Ishikawa (cell line): Measurements from ENCODE around the gene NAP1L1.

ENCODE experiments used
- CEBPB ChIP-seq: IDR thresholded peaks from 2 replicates; pipeline ENCODE4 v1.6.1; 2012
- CREB1 ChIP-seq: IDR thresholded peaks from 2 replicates; pipeline ENCODE4 v1.6.1; 2012; ENCODE audit warnings: low read depth
- EGR1 ChIP-seq: IDR thresholded peaks from 2 replicates; pipeline ENCODE4 v1.6.1; 2012
- EP300 ChIP-seq: IDR thresholded peaks from 2 replicates; pipeline ENCODE4 v1.6.1; 2012; ENCODE audit warnings: borderline replicate concordance
- FOXM1 ChIP-seq: IDR thresholded peaks from 2 replicates; pipeline ENCODE4 v1.6.1; 2012; ENCODE audit warnings: low read depth, borderline replicate concordance
- NFIC ChIP-seq: IDR thresholded peaks from 2 replicates; pipeline ENCODE4 v1.6.1; 2012
- RAD21 ChIP-seq: IDR thresholded peaks from 2 replicates; pipeline ENCODE4 v1.6.1; 2012; ENCODE audit warnings: low read depth
- TAF1 ChIP-seq: IDR thresholded peaks from 2 replicates; pipeline ENCODE4 v1.6.1; 2012; ENCODE audit warnings: low read depth, mild to moderate bottlenecking
- TCF12 ChIP-seq: IDR thresholded peaks from 2 replicates; pipeline ENCODE4 v1.6.1; 2012; ENCODE audit warnings: low read depth
- TEAD4 ChIP-seq: IDR thresholded peaks from 2 replicates; pipeline ENCODE4 v1.6.1; 2012
- YY1 ChIP-seq: IDR thresholded peaks from 2 replicates; pipeline ENCODE4 v1.6.1; 2012; ENCODE audit warnings: low read depth
- ZBTB7A ChIP-seq: IDR thresholded peaks from 2 replicates; pipeline ENCODE4 v1.6.1; 2012; ENCODE audit warnings: low read depth
- TF ChIP-seq, protein P1 (sequence below): IDR thresholded peaks from 2 replicates; pipeline ENCODE4 v1.6.1; 2012
- TF ChIP-seq, protein P2 (sequence below): IDR thresholded peaks from 2 replicates; pipeline ENCODE4 v1.6.1; 2012; ENCODE audit warnings: low read depth, mild to moderate bottlenecking
- TF ChIP-seq, protein P3 (sequence below): IDR thresholded peaks from 2 replicates; pipeline ENCODE4 v1.6.1; 2012

NAP1L1 gene

DNA sequence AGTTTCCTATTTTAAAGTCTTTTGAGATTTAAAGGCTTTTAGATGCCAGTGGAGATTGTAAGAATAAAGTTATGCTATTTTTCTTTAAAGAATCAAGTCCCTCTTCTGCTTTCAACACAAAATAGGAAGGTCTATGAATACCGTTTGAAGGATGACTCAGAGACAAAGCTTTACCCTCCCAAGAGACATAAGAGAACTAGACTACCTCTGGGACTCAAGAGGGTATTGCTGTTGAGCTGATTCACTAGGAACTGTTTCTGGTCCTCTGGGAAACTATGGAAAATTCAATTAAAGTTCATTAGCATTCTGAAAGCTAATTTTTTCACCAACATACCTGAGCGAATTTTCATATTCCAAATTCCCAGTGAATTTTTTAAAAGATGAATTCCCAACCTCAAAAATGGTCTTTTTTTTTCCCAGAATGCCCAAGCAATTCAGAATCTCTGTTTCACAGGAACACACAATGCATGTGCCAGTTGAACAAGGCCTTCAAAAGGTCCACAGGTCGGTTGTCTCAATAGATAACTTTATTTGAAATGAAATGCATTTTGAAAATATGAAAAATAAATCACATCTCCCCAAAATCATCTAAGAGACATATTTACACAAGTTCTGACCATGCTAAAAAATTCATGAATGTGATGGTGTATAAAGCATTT lies 59.4 kb downstream of the NAP1L1 start:
- no peak for TF ChIP-seq YY1
- TF ChIP-seq CREB1, result no peak
- TF ChIP-seq RAD21, result no peak
- no peak for TF ChIP-seq TEAD4
- TF ChIP-seq, protein P1, sequence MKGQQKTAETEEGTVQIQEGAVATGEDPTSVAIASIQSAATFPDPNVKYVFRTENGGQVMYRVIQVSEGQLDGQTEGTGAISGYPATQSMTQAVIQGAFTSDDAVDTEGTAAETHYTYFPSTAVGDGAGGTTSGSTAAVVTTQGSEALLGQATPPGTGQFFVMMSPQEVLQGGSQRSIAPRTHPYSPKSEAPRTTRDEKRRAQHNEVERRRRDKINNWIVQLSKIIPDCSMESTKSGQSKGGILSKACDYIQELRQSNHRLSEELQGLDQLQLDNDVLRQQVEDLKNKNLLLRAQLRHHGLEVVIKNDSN, result no peak
- no peak for TF ChIP-seq EGR1
- no peak for TF ChIP-seq EP300
- TF ChIP-seq TAF1, result no peak
- TF ChIP-seq TCF12, result no peak
- no peak for TF ChIP-seq CEBPB
- TF ChIP-seq, protein P2, sequence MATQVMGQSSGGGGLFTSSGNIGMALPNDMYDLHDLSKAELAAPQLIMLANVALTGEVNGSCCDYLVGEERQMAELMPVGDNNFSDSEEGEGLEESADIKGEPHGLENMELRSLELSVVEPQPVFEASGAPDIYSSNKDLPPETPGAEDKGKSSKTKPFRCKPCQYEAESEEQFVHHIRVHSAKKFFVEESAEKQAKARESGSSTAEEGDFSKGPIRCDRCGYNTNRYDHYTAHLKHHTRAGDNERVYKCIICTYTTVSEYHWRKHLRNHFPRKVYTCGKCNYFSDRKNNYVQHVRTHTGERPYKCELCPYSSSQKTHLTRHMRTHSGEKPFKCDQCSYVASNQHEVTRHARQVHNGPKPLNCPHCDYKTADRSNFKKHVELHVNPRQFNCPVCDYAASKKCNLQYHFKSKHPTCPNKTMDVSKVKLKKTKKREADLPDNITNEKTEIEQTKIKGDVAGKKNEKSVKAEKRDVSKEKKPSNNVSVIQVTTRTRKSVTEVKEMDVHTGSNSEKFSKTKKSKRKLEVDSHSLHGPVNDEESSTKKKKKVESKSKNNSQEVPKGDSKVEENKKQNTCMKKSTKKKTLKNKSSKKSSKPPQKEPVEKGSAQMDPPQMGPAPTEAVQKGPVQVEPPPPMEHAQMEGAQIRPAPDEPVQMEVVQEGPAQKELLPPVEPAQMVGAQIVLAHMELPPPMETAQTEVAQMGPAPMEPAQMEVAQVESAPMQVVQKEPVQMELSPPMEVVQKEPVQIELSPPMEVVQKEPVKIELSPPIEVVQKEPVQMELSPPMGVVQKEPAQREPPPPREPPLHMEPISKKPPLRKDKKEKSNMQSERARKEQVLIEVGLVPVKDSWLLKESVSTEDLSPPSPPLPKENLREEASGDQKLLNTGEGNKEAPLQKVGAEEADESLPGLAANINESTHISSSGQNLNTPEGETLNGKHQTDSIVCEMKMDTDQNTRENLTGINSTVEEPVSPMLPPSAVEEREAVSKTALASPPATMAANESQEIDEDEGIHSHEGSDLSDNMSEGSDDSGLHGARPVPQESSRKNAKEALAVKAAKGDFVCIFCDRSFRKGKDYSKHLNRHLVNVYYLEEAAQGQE, result no peak
- TF ChIP-seq ZBTB7A, result no peak
- TF ChIP-seq FOXM1, result no peak
- TF ChIP-seq NFIC, result no peak
- TF ChIP-seq, protein P3, sequence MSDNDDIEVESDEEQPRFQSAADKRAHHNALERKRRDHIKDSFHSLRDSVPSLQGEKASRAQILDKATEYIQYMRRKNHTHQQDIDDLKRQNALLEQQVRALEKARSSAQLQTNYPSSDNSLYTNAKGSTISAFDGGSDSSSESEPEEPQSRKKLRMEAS, result no peak

DNA sequence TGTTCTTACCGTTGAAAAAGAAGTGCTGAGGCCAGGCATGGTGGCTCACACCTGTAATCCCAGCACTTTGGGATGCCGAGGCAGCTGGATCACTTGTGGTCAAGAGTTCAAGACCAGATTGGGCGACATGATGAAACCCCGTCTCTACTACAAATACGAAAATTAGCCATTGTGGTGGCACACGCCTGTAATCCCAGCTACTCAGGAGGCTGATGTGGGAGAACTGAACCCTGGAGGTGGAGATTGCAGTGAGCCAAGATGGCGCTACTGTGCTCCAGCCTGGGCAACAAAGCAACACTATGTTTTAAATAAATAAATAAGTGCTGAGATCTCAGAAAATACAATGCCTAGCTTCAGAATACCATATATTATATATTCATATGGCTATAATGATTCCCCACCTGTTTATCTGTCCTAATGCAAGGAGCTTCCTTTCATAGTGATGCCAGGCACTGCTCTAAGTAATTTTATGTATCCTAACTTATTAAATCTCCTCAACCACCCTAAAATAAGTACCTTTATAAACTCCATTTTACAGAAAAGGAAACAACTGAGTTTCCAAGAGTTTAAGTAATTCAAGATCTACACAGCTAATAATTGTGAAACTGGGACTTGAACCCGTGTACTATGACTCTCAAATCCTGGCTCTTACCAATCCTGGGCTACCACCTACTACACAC lies 60.2 kb downstream of the NAP1L1 start:
- TF ChIP-seq CREB1, result no peak
- TF ChIP-seq, protein P1, result no peak
- no peak for TF ChIP-seq TCF12
- TF ChIP-seq CEBPB, result no peak
- no peak for TF ChIP-seq TEAD4

DNA sequence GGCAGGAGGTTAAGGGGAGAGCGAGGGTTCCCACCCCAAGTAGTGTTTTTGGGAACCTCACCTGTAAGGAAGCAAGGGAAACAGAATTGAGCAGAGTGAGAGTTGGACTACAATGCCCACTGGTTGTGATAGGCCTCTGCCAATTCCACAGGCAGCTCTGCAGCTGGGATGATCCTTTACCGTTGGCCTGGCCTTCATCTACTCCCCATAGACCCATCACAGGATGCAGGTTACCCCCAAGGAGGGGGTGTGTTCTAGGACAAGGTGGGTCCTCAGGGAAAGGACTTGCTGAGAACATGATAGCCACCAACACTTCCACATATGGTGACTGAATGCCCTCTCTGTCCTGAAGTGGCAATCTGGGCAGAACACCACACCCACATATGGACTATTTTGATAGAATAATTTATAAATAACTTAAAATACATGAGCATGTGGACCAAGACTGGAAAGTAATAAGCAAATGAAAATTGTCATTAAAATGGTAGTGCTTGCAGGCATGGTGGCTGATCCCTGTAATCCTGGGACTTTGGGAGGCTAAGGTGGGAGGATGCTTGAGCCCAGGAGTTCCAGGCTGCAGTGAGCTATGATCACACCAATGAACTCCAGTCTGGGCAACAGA lies 61.3 kb downstream of the NAP1L1 start:
- no peak for TF ChIP-seq CEBPB
- no peak for TF ChIP-seq TEAD4

DNA sequence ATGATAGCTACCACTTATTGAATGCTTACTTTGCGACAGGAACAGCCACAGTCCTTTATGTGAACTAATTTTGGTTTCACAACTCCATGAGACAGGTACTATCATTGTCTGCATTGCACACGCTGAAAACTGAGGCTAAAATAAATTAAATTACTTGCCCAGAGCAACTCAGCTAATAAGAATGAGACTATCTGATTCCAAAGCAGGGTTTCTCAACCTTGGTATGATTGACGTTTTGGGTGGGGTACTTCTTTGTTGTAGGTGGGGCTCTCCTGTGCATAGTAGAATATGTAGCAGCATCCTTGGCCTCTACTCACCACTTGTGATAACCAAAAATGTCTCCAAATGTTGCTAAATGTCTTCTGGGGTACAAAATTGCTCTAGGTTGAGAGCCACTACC lies 62.0 kb downstream of the NAP1L1 start:
- TF ChIP-seq NFIC, result no peak
- TF ChIP-seq, protein P1, result no peak

DNA sequence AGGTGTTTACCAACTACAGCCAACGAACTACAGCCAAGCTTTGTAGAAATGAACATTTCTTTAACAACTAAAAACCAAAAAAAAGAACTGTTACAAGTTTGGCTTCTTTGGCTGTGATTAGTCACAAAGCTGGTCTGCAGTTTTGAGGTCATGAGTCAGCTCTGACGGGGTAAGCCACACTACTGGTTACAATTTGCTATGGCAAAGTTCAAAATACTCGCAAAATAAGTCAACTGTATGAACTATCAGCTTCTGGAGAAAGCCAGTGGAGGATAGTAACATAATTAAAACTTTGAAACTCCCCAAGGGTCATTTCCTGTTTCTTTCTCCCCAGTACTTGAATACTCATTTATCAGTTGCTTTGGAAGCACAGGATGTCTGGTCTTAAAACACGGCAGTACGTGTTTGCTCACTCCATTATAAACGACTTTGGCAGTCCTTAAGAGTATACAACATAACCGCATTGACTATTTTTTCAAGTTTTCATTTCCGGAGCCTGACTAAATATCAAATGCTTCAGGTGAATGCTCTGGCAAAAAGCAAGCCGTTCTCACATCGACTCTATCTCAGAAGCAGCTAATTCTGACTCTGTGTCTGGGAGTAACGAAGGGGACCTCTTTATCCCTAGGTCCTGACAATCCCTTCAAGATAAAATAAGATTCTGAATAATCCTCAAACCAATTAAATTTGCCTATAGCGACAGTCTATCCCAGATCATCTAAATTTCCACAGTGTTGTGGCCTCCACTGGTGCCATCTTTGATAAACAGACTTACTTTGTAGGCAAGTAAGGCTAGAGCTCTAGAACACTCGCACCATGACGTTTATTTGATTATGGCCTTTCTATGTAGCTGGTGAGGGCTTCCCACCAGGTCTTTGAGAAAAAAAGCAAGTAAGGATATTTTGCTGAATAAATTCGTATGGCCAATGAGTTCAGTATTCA lies 63.5 kb downstream of the NAP1L1 start:
- TF ChIP-seq TEAD4, result no peak
- TF ChIP-seq EP300, result no peak
- no peak for TF ChIP-seq CEBPB
- TF ChIP-seq, protein P1, result no peak
- no peak for TF ChIP-seq ZBTB7A

DNA sequence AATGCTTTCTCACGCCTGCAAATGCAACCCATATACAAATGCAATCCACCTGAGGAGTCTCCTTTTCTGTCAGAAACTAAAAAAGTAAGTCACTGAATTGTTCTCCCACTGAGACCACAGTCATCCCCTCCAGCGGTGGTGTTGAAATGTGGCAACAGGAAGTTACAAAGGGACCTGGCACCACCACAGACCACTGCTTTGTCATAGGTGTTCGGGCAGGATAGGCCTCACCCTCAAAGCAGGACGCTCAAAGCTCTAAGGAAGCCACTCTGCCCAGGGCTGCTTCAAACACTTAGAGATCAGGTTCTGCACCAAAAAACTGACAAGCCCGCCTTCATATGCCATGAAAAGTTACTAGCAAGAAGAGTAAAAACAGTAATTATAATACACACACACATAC lies 64.2 kb downstream of the NAP1L1 start:
- no peak for TF ChIP-seq EGR1
- TF ChIP-seq FOXM1, result no peak

DNA sequence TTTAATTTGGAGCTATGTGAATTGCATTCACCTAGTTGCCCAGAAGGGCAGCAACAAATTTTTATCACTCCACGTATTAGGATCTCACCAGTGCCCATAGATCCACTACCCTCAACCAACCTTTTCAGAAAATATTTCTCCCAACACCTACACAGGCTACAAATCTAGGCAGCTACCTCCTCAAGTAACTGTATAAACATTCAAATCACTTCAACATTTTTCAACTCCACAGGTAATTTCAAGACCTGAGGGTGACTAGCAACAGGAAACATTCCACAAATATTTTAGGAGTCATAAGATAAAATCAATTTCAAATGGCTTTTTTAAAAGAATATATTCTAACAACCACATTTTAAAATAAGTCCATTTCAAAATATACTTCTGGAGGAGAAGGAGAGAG lies 65.8 kb downstream of the NAP1L1 start:
- TF ChIP-seq, protein P3, result no peak
- no peak for TF ChIP-seq NFIC
- TF ChIP-seq TEAD4, result peak; percentile 19; the same call in 1 of the 2 replicates
- no peak for TF ChIP-seq TAF1
- no peak for TF ChIP-seq YY1
